LNCaP clone FGC (cell line): ENCODE data around the gene SIAH1.

Experiments used
- DNase-seq: peaks from one replicate; pipeline ENCODE4 v3.0.0-alpha.2; 2011; ENCODE audit warnings: low read depth
- H3K4me3 ChIP-seq: 2 replicates; pipeline ENCODE4 v1.5.1; 2011; ENCODE audit warnings: mild to moderate bottlenecking, low read depth, low read length, control low read depth
- CTCF ChIP-seq: IDR thresholded peaks from 2 replicates; pipeline ENCODE4 v1.5.1; 2012; ENCODE audit warnings: mild to moderate bottlenecking; ENCODE audit not compliant: control insufficient read depth, insufficient read depth; ENCODE audit errors: extremely low read depth

SIAH1 gene

GRCh38 chr16:48392407-48392806 lies 7.2 kb upstream of the SIAH1 start:
- DNase-seq: no peak
- no peak overlapping the region for H3K4me3 ChIP-seq
- TF ChIP-seq CTCF: no peak

- no peak for TF ChIP-seq CTCF
- H3K4me3 ChIP-seq: no peak overlapping the region
- no peak for DNase-seq
Measured at GRCh38 chr16:48386559-48387312, 1.5 kb upstream of the SIAH1 start.

- DNase-seq: no peak
- H3K4me3 ChIP-seq: peak overlapping the region; percentile 83
- no peak for TF ChIP-seq CTCF
Measured at GRCh38 chr16:48384520-48385252, 527 bp downstream of the SIAH1 start.

- no peak for TF ChIP-seq CTCF
Measured at GRCh38 chr16:48383877-48384519, 1.2 kb downstream of the SIAH1 start.

GRCh38 chr16:48383009-48383876 lies 2.0 kb downstream of the SIAH1 start:
- no peak for TF ChIP-seq CTCF
- H3K4me3 ChIP-seq: peak overlapping the region; percentile 83

More at GRCh38 chr16:48383877-48384519, 1.2 kb downstream of the SIAH1 start:
- H3K4me3 ChIP-seq: peak overlapping the region; percentile 83
- DNase-seq: peak; percentile 65

GRCh38 chr16:48382131-48382530 lies 3.1 kb downstream of the SIAH1 start:
- no peak for DNase-seq
- no peak overlapping the region for H3K4me3 ChIP-seq
- TF ChIP-seq CTCF: no peak

More at GRCh38 chr16:48383009-48383876, 2.0 kb downstream of the SIAH1 start:
- DNase-seq: no peak
